NCI-H146 (cell line): ENCODE results near the gene PRPSAP1.

Experiments used
- DNase-seq: peaks from one replicate; lab custom pipeline; 2025; lab: John Stamatoyannopoulos, UW

PRPSAP1 gene

GRCh38 chr17:76353599-76354316, at the start of gene PRPSAP1:
TSS of gene PRPSAP1 (minus strand) at chr17:76353916. CDS start at chr17:76353703, 213 bp downstream.
- DNase-seq: peak; percentile 91

GRCh38 chr17:76402711-76403110, 49.0 kb upstream of the PRPSAP1 start:
- DNase-seq: no peak

- no peak for DNase-seq
These were observed 45.8 kb upstream of the PRPSAP1 start for GRCh38 chr17:76399175-76400172.

- DNase-seq: no peak
These were observed 44.9 kb upstream of the PRPSAP1 start for GRCh38 chr17:76398523-76399174.

- DNase-seq: peak; percentile 79
These were observed 44.2 kb upstream of the PRPSAP1 start for GRCh38 chr17:76397687-76398522.

- no peak for DNase-seq
These were observed 43.5 kb upstream of the PRPSAP1 start for GRCh38 chr17:76397184-76397583.

- DNase-seq: no peak
These were observed 42.3 kb upstream of the PRPSAP1 start for GRCh38 chr17:76395980-76396379.

- no peak for DNase-seq
These were observed 40.5 kb upstream of the PRPSAP1 start for GRCh38 chr17:76394166-76394565.

GRCh38 chr17:76391200-76391715, 37.5 kb upstream of the PRPSAP1 start:
- no peak for DNase-seq

- no peak for DNase-seq
These were observed 36.3 kb upstream of the PRPSAP1 start for GRCh38 chr17:76390003-76390421.

GRCh38 chr17:76388966-76389888, 35.5 kb upstream of the PRPSAP1 start:
- DNase-seq: no peak

GRCh38 chr17:76386966-76387765, 33.5 kb upstream of the PRPSAP1 start:
- no peak for DNase-seq

GRCh38 chr17:76385892-76386786, 32.4 kb upstream of the PRPSAP1 start:
- peak; percentile 63 for DNase-seq

- DNase-seq: peak; percentile 17
These were observed 31.5 kb upstream of the PRPSAP1 start for GRCh38 chr17:76384987-76385891.

GRCh38 chr17:76384222-76384986, 30.7 kb upstream of the PRPSAP1 start, which contains the start of gene SPHK1:
TSS of gene SPHK1 (plus strand) at chr17:76384609. CDS start at chr17:76385645, 1,036 bp downstream.
- peak; percentile 62 for DNase-seq

- peak; percentile 33 for DNase-seq
These were observed 30.0 kb upstream of the PRPSAP1 start for GRCh38 chr17:76383546-76384221.
